Cardiac muscle cell (in vitro differentiated cells and primary cell): Measurements from ENCODE around the gene MMP24. TPM values are rescaled to one million over a fixed set of nuclear protein-coding genes. Genes with fewer than 3 reads are reported as not detected.

Experiments
- DNase-seq, 2 donors: peaks; one replicate each; pipeline versions ENCODE4 v3.0.0 to v3.0.0-alpha.2; 2010 to 2017; ENCODE audit warnings: low read depth in 1 of 2, low spot score in 1 of 2
- H3K27ac ChIP-seq: fragments of 200-600 bp; sonication (generic); 2 replicates; pipeline ENCODE4 v1.5.1; 2016
- H3K27me3 ChIP-seq: fragments of 200-600 bp; sonication (generic); 2 replicates; pipeline ENCODE4 v1.6.0; 2016; ENCODE audit warnings: control low read depth
- H3K36me3 ChIP-seq: fragments of 200-600 bp; sonication (generic); 2 replicates; pipeline ENCODE4 v1.5.1; 2016; ENCODE audit warnings: control low read depth
- H3K4me1 ChIP-seq: fragments of 200-600 bp; sonication (generic); 2 replicates; pipeline ENCODE4 v1.8.1; 2017; ENCODE audit warnings: low read depth, mild to moderate bottlenecking, mixed run types
- H3K4me3 ChIP-seq: fragments of 200-600 bp; sonication (generic); 2 replicates; pipeline ENCODE4 v1.5.1; 2016; ENCODE audit warnings: mild to moderate bottlenecking
- H3K9me3 ChIP-seq: fragments of 200-600 bp; sonication (generic); 2 replicates; pipeline ENCODE4 v1.5.1; 2017; ENCODE audit warnings: low read depth, mild to moderate bottlenecking, control low read depth
- CTCF ChIP-seq: IDR thresholded peaks from 2 replicates; pipeline ENCODE4 v1.5.1; 2012; ENCODE audit warnings: low read depth, mild to moderate bottlenecking, low read length
- polyA plus RNA-seq: library from polyadenylated mRNA; unstranded; fragments of >200 nt; fragmentation: Nextera tagmentation; extraction: Ambion mirVana; gene quantifications from 2 replicates; pipeline ENCODE4 v1.2.1, GENCODE V29; 2016
- total RNA-seq: library from RNA; depleted of rRNA; stranded (reverse); fragments of >200 nt; gene quantifications from 2 replicates; pipeline ENCODE4 v1.2.3, GENCODE V29; 2016

The MMP24 gene
- total and polyA plus RNA-seq, 2 experiments from 2014 or later = 5.9 to 8.9 TPM

DNA sequence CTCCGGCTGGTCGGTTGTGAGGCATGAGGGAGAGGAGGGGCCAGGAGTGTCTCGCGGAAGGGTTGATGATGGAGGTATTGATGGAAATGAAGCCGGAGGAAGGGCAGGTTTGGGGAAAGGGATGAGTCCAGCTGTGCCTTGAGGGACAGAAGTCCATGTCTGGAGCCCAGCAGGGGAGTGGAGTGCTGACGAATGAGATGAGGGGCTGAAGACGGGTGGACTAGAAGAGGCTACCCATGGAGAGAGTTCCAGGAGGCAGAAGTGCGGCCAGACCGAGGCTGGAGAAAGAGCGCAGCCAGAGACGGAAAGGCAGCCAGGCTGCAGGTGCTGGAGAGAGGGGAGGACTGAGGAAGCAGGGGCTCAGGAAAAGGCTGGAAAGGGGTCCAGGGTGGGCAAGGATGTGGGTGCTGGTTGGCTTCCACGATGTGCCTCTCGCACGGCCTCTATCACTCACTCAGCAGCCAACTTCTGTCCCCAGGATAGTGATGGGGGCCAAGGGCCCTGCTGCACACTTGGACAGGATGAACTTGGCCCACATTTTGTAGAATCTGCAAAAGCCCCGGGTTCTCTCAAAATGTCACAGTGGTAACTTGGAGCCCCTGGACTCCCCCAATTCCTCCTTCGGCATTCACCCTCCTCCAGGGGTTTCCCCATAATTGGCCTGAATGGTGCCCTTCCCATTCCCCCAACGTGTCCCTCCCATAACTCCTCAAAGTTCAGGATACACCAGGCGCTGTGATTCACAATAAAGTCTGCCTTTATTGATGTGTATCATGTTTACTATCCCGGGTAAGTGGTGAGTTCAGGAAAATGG is 58.7 kb downstream of the MMP24 start:
- no peak for DNase-seq
- Histone ChIP-seq H3K27ac (peak overlapping the region; percentile 32), H3K36me3 (peaks cover 12% of the 10 kb centered on the region), H3K27me3 (no peaks in the 10 kb centered on the region), H3K4me1 (peaks cover 6% of the 10 kb centered on the region), H3K4me3 (peak overlapping the region; percentile 64), H3K9me3 (no peaks in the 10 kb centered on the region)
- TF ChIP-seq CTCF = no peak

- DNase-seq = no peak
- H3K4me3 ChIP-seq = no peak overlapping the region
- TF ChIP-seq CTCF = no peak
Measured at GRCh38 chr20:35285806-35286076, 59.3 kb downstream of the MMP24 start.

DNA sequence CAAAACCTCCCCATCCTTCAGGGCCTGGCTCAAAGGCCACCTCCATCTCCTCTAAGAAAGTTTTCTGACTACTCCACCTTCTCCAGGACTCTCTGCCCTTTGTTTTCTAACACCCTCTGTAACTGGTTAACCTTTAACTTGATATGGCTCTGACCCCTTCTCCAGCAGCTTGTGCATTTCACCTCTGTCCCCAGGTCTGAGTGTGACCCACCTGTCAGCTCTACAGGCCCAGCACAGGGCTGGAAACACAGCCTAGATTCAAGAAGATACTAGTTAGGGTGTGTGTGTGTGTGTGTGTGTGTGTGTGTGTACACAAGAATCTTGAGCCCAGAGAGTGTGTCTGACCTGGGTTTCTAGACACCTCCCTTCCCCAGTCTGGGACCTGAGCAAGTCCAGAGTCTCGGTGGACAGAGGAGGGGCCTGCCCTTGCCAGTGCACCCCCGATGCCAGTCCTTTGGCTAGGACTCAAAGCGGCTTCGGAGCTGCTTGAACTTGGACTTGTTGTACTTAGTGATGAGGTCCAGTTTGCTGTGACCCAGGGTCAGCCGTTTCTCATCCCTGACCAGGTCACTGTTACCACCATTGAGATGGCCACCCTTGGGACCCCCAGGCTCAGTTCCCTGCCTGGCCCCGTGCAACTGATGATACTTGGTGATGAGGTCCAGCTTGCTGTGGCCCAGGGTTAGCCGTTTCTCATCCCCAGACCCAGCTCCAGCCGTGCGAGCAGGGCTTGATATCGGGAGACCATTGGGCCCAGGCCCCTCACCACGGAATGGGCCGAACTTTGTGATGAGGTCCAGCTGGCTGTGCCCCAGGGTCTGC is 59.8 kb downstream of the MMP24 start:
- TF ChIP-seq CTCF = no peak
- DNase-seq = no peak
- no peaks in the 10 kb centered on the region for H3K9me3 ChIP-seq
- H3K36me3 ChIP-seq = peaks cover 4% of the 10 kb centered on the region
- H3K4me1 ChIP-seq = peaks cover 6% of the 10 kb centered on the region
- no peak overlapping the region for H3K27ac ChIP-seq
- no peak overlapping the region for H3K4me3 ChIP-seq
- no peaks in the 10 kb centered on the region for H3K27me3 ChIP-seq

More at GRCh38 chr20:35285806-35286076, 59.3 kb downstream of the MMP24 start:
- no peaks in the 10 kb centered on the region for H3K9me3 ChIP-seq
- peaks cover 6% of the 10 kb centered on the region for H3K4me1 ChIP-seq
- H3K27ac ChIP-seq = no peak overlapping the region
- peaks cover 6% of the 10 kb centered on the region for H3K36me3 ChIP-seq
- H3K27me3 ChIP-seq = no peaks in the 10 kb centered on the region

DNA sequence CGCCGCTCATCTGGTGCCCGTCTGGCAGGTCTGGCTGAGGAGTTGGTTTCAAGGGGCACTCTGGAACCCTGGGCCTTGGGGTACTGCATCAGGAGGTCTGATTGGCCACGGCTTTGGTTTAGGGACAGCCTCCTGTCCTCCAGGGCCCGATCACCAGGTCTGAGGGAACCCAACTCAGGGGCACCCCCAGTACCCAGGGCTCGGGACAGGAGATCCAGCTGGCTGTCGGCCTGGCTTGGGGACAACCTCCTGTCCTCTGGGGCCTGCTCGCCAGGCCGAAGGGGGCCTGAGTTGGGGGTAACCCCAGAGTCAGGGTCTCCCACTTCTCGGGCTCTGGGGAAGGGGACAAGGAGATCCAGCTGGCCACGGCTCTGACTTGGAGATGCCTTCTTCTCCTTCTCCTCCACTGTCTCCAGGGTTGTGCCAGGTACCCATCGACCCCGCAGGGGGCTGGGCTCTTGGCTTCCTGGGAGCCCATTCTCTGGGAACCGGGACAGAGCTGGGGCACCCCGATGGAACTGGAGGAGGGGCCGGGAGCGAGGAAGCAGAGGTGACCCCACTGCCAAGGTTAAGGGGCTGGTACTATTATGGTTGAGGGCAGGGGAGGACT is 60.5 kb downstream of the MMP24 start:
- no peak overlapping the region for H3K27ac ChIP-seq
- DNase-seq = no peak
- TF ChIP-seq CTCF = no peak
- no peaks in the 10 kb centered on the region for H3K9me3 ChIP-seq
- H3K27me3 ChIP-seq = no peaks in the 10 kb centered on the region
- H3K4me1 ChIP-seq = peaks cover 6% of the 10 kb centered on the region
- H3K36me3 ChIP-seq = peaks cover 4% of the 10 kb centered on the region
- H3K4me3 ChIP-seq = no peak overlapping the region

- no peak for DNase-seq
- Histone ChIP-seq H3K36me3 (no peaks in the 10 kb centered on the region), H3K27ac (no peak overlapping the region)
Measured at GRCh38 chr20:35287509-35288324, 61.2 kb downstream of the MMP24 start.

More at GRCh38 chr20:35287509-35288324, 61.2 kb downstream of the MMP24 start:
- TF ChIP-seq CTCF = no peak
- no peaks in the 10 kb centered on the region for H3K27me3 ChIP-seq
- no peak overlapping the region for H3K4me3 ChIP-seq
- peaks cover 8% of the 10 kb centered on the region for H3K4me1 ChIP-seq
- H3K9me3 ChIP-seq = no peaks in the 10 kb centered on the region
